OCI-LY7 (cell line): ENCODE data around the gene EXOC4.

Experiments used
- EZH2phosphoT487 ChIP-seq: fragments of 200-600 bp; sonication (generic); IDR thresholded peaks from 2 replicates; pipeline ENCODE4 v1.6.1; 2018; ENCODE audit warnings: low read depth, borderline replicate concordance, mild to moderate bottlenecking, mixed run types, antibody characterized with exemption, low read length, moderate library complexity, mixed read lengths
- TF ChIP-seq, protein P1 (sequence below): fragments of 200-600 bp; sonication (generic); conservative IDR thresholded peaks from 2 replicates; pipeline ENCODE4 v1.5.1; 2014; ENCODE audit warnings: mild to moderate bottlenecking, antibody characterized with exemption, low read length, moderate library complexity, mixed read lengths

DNA sequence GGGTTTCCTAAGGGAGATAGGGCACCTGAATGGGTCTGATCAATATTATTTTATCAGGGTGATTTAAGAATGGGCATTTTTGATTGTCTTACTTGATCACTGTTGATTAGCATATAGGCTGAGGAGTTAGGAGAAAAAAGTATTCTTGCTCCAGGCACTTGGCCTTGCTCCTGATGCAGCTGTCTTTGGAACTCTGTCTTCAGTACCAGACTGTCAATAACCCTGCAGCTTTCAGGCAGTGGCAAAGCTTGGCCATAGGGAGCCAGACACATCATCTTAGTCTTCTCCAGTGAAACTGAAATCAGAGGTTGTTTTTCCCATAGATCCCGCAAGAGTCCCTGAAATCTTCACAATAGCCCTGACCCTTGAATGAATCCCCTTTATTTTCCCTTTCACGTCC lies 47.2 kb downstream of the EXOC4 start:
- TF ChIP-seq, protein P1, sequence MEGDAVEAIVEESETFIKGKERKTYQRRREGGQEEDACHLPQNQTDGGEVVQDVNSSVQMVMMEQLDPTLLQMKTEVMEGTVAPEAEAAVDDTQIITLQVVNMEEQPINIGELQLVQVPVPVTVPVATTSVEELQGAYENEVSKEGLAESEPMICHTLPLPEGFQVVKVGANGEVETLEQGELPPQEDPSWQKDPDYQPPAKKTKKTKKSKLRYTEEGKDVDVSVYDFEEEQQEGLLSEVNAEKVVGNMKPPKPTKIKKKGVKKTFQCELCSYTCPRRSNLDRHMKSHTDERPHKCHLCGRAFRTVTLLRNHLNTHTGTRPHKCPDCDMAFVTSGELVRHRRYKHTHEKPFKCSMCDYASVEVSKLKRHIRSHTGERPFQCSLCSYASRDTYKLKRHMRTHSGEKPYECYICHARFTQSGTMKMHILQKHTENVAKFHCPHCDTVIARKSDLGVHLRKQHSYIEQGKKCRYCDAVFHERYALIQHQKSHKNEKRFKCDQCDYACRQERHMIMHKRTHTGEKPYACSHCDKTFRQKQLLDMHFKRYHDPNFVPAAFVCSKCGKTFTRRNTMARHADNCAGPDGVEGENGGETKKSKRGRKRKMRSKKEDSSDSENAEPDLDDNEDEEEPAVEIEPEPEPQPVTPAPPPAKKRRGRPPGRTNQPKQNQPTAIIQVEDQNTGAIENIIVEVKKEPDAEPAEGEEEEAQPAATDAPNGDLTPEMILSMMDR = no peak
- TF ChIP-seq EZH2phosphoT487 = no peak
